Ovary (tissue), 9 donors: ENCODE results near the gene RBFOX2. TPM values are rescaled to one million over a fixed set of nuclear protein-coding genes. Genes with fewer than 3 reads are reported as not detected.

Experiments used
- DNase-seq, 5 donors: peaks; one replicate each; pipeline ENCODE4 v3.0.0-alpha.2; 2019 to 2020
- H3K27ac ChIP-seq, 2 donors: fragments of 200-600 bp; one replicate each; pipeline versions ENCODE4 v1.5.1 to v1.8.0; 2019 to 2022
- H3K27me3 ChIP-seq: fragments of 200-600 bp; one replicate; pipeline ENCODE4 v1.8.0; 2022
- H3K36me3 ChIP-seq: fragments of 200-600 bp; sonication (generic); one replicate; pipeline ENCODE4 v1.5.1; 2019
- H3K4me1 ChIP-seq: one replicate; pipeline ENCODE4 v1.8.1; 2013; ENCODE audit warnings: mild to moderate bottlenecking, moderate library complexity; ENCODE audit not compliant: insufficient read depth
- H3K4me3 ChIP-seq: fragments of 200-600 bp; sonication (generic); one replicate; pipeline ENCODE4 v1.5.1; 2017
- H3K9me3 ChIP-seq, 2 donors: fragments of 200-600 bp in 1 of 2; sonication (generic) in 1 of 2; one replicate each; pipeline versions ENCODE4 v1.5.1 to v1.8.1; 2013 to 2019; ENCODE audit warnings: mild to moderate bottlenecking in 1 of 2, moderate library complexity in 1 of 2
- CTCF ChIP-seq, 3 donors: fragments of 450-650 bp in 2 of 3; fragments of 200-600 bp in 1 of 3; IDR thresholded peaks; one replicate each; pipeline versions ENCODE4 v1.5.1 to v1.8.0; 2016 to 2022; ENCODE audit warnings: antibody characterized with exemption in 3 of 3, mild to moderate bottlenecking in 1 of 3
- EP300 ChIP-seq: sonication (generic); formaldehyde crosslinking; IDR thresholded peaks from one replicate; pipeline ENCODE4 v1.6.1; 2017; ENCODE audit warnings: antibody characterized with exemption
- POLR2A ChIP-seq: fragments of 450-650 bp; IDR thresholded peaks from one replicate; pipeline ENCODE4 v1.6.1; 2017; ENCODE audit warnings: antibody characterized with exemption, mild to moderate bottlenecking, moderate library complexity
- WGBS, 3 donors: extraction: QIAGEN DNeasy Blood & Tissue Kit in 1 of 3; methylation state at CpG; one replicate each; pipeline versions ENCODE4 v1.1.5 to v1.1.7; 2013 to 2017; 5-methylcytosine and 5-hydroxymethylcytosine counted together
- intact Hi-C, 4 donors: fragments of 100-400 bp; cut with DNase I; formaldehyde crosslinking; loops; one replicate each; pipeline versions ENCODE4 v1.11.0 to v1.15.1; 2022 to 2023
- polyA plus RNA-seq, 2 donors: library from polyadenylated mRNA; stranded (reverse); fragments of 200-250 nt in 1 of 2; fragments of 350-450 nt in 1 of 2; fragmentation: Illumina TruSeq in 1 of 2; extraction: RNeasy Lipid Tissue Mini Kit (QIAGEN cat#74804) in 1 of 2; gene quantifications; one replicate each; pipeline ENCODE4 v1.2.3, GENCODE V29; 2013 to 2014
- total RNA-seq, 7 donors: library from RNA; depleted of rRNA in 2 of 7; stranded (reverse); fragments of >200 nt in 2 of 7; fragmentation: NEBNext Ultra II Directional in 3 of 7; extraction: Animal tissue kit (Norgen Biotek cat#: 25700) in 3 of 7; gene quantifications; one replicate each; pipeline versions ENCODE4 v1.1.0 to v1.2.4, GENCODE V29; 2016 to 2023
- donor health status: DM: no; HTN: no; CAD: no; lungs with moderate emphysema.
- donor health status: DM: no; HTN: no; CAD: no.
- donor health status: Bipolar disorder and iron deficiency.
- donor health status: DM: yes; HTN: yes; CAD: no.
- donor health status: DM: no; HTN: no; CAD: no.
- donor health status: DM: yes; HTN: yes; CAD: no.

The RBFOX2 gene
- total and polyA plus RNA-seq, 9 donors: 68.7 to 140 (median 128) TPM

- no peaks in the 10 kb centered on the region for H3K36me3 ChIP-seq
- H3K4me3 ChIP-seq: no peak overlapping the region
- no peaks in the 10 kb centered on the region for H3K9me3 ChIP-seq
- no peaks in the 10 kb centered on the region for H3K27me3 ChIP-seq
- TF ChIP-seq EP300: no peak
- no peak for TF ChIP-seq CTCF (IDR thresholded peaks at IDR 0.05)
- no peak for TF ChIP-seq POLR2A
- intact Hi-C loops: no loop called here
- no peak for DNase-seq
- no peak overlapping the region for H3K27ac ChIP-seq
- no peaks in the 10 kb centered on the region for H3K4me1 ChIP-seq
These were observed 258.6 kb downstream of the RBFOX2 start for GRCh38 chr22:35769974-35770373.

- Histone ChIP-seq H3K27ac (no peak overlapping the region), H3K9me3 (no peaks in the 10 kb centered on the region), H3K27me3 (no peaks in the 10 kb centered on the region), H3K36me3 (no peaks in the 10 kb centered on the region), H3K4me3 (no peak overlapping the region), H3K4me1 (no peaks in the 10 kb centered on the region)
- intact Hi-C loops: no loop called here
- DNase-seq: peak in 1 of 5 donors; percentile 36
- TF ChIP-seq CTCF (IDR thresholded peaks at IDR 0.05) (no peak), EP300 (no peak), POLR2A (no peak)
- WGBS, 3 donors: 72 to 82% (median 78%) methylated on average over 10 of the region's 10 CpGs
These were observed 261.7 kb downstream of the RBFOX2 start for GRCh38 chr22:35766654-35767580.

- no peaks in the 10 kb centered on the region for H3K36me3 ChIP-seq
- H3K4me1 ChIP-seq: no peaks in the 10 kb centered on the region
- H3K9me3 ChIP-seq: no peaks in the 10 kb centered on the region
- no peaks in the 10 kb centered on the region for H3K27me3 ChIP-seq
- intact Hi-C loops: no loop called here
- H3K4me3 ChIP-seq: no peak overlapping the region
- DNase-seq: no peak
- no peak for TF ChIP-seq CTCF (IDR thresholded peaks at IDR 0.05)
- WGBS, 3 donors: 93 to 97% (median 95%) methylated on average over 1 of the region's 1 CpG
- no peak overlapping the region for H3K27ac ChIP-seq
These were observed 267.6 kb downstream of the RBFOX2 start for GRCh38 chr22:35761037-35761436.

GRCh38 chr22:35758394-35758793 lies 270.2 kb downstream of the RBFOX2 start:
- Histone ChIP-seq H3K36me3 (no peaks in the 10 kb centered on the region), H3K27me3 (no peaks in the 10 kb centered on the region), H3K27ac (no peak overlapping the region), H3K9me3 (no peaks in the 10 kb centered on the region), H3K4me1 (no peaks in the 10 kb centered on the region), H3K4me3 (no peak overlapping the region)
- no peak for DNase-seq
- no peak for TF ChIP-seq CTCF (IDR thresholded peaks at IDR 0.05)
- no peak for TF ChIP-seq EP300
- 58 to 79% (median 72%) methylated on average over 1 of the region's 1 CpG for WGBS, 3 donors
- intact Hi-C loops: no loop called here
